HEK293 (cell line): ENCODE measurements around the gene SRP19.

Source experiments
- CTCF ChIA-PET: fragments of 350-600 bp; formaldehyde crosslinking; extraction: SDS; loops from one replicate; lab custom pipeline; 2021; ENCODE audit warnings: antibody characterized with exemption; lab: Yijun Ruan, JAX
- POLR2A ChIA-PET: fragments of 300-600 bp; formaldehyde crosslinking; extraction: SDS; loops from one replicate; lab custom pipeline; 2020; ENCODE audit warnings: antibody characterized with exemption, inconsistent platforms; lab: Yijun Ruan, JAX
- H3K27ac ChIP-seq: fragments of 200-500 bp; sonication (Bioruptor generic); 2 replicates; pipeline ENCODE4 v1.5.1; 2014; ENCODE audit warnings: low read depth, low read length, control low read depth, inconsistent platforms; ENCODE audit errors: extremely low read depth
- H3K36me3 ChIP-seq, 2 experiments: fragments of 200-500 bp in 1 of 2; sonication (Bioruptor generic) in 1 of 2; 1 replicate in 1 of 2; 2 replicates in 1 of 2; pipeline ENCODE4 v1.5.1; 2014 to 2017; ENCODE audit warnings: inconsistent platforms in 2 of 2, low read length in 2 of 2; ENCODE audit not compliant: control insufficient read depth in 2 of 2, insufficient read depth in 1 of 2
- H3K4me1 ChIP-seq: fragments of 200-500 bp; sonication (Bioruptor generic); 2 replicates; pipeline ENCODE4 v1.5.1; 2014; ENCODE audit warnings: mild to moderate bottlenecking, low read length, inconsistent platforms; ENCODE audit not compliant: control insufficient read depth, insufficient read depth
- H3K4me3 ChIP-seq: 2 replicates; pipeline ENCODE4 v1.5.1; 2011; ENCODE audit warnings: low read depth, mild to moderate bottlenecking, control low read depth, low read length, moderate library complexity
- H3K9me3 ChIP-seq: fragments of 200-500 bp; sonication (Bioruptor generic); 2 replicates; pipeline ENCODE4 v1.5.1; 2014; ENCODE audit warnings: low read depth, low read length, inconsistent platforms; ENCODE audit not compliant: control insufficient read depth, insufficient read depth
- GLIS2 ChIP-seq: fragments of 450-650 bp; formaldehyde crosslinking; IDR thresholded peaks from 2 replicates; pipeline ENCODE4 v1.5.1; 2016; ENCODE audit warnings: missing biosample characterization, missing genetic modification characterization
- KLF16 ChIP-seq: fragments of 450-650 bp; formaldehyde crosslinking; IDR thresholded peaks from 2 replicates; pipeline ENCODE4 v1.5.1; 2017; ENCODE audit warnings: missing biosample characterization, missing genetic modification characterization
- KLF7 ChIP-seq: fragments of 450-650 bp; formaldehyde crosslinking; IDR thresholded peaks from 2 replicates; pipeline ENCODE4 v1.5.1; 2016; ENCODE audit warnings: missing biosample characterization, missing genetic modification characterization, borderline replicate concordance
- REPIN1 ChIP-seq: fragments of 450-650 bp; formaldehyde crosslinking; IDR thresholded peaks from 2 replicates; pipeline ENCODE4 v1.5.1; 2017; ENCODE audit warnings: missing biosample characterization, missing genetic modification characterization, low read depth
- ZBTB8A ChIP-seq: fragments of 450-650 bp; formaldehyde crosslinking; IDR thresholded peaks from 2 replicates; pipeline ENCODE4 v1.5.1; 2016; ENCODE audit warnings: missing biosample characterization, missing genetic modification characterization
- ZFHX2 ChIP-seq: fragments of 450-650 bp; formaldehyde crosslinking; conservative IDR thresholded peaks from 2 replicates; pipeline ENCODE4 v1.5.1; 2016; ENCODE audit warnings: missing biosample characterization, missing genetic modification characterization
- ZNF114 ChIP-seq: fragments of 450-650 bp; formaldehyde crosslinking; IDR thresholded peaks from 2 replicates; pipeline ENCODE4 v1.5.0; 2017; ENCODE audit warnings: missing biosample characterization, missing genetic modification characterization
- ZNF473 ChIP-seq: fragments of 450-650 bp; formaldehyde crosslinking; IDR thresholded peaks from 2 replicates; pipeline ENCODE4 v1.5.1; 2017; ENCODE audit warnings: missing biosample characterization, missing genetic modification characterization
- ZNF660 ChIP-seq: fragments of 450-650 bp; IDR thresholded peaks from 2 replicates; pipeline ENCODE4 v1.5.1; 2018; ENCODE audit warnings: missing biosample characterization, mild to moderate bottlenecking, missing genetic modification characterization
- ZNF670 ChIP-seq: fragments of 450-650 bp; formaldehyde crosslinking; IDR thresholded peaks from 2 replicates; pipeline ENCODE4 v1.5.1; 2016; ENCODE audit warnings: missing biosample characterization, missing genetic modification characterization, low read depth
- ZNF677 ChIP-seq: fragments of 450-650 bp; IDR thresholded peaks from 2 replicates; pipeline ENCODE4 v1.5.0; 2018; ENCODE audit warnings: missing biosample characterization, mild to moderate bottlenecking, missing genetic modification characterization, moderate library complexity
- ZNF707 ChIP-seq: fragments of 450-650 bp; formaldehyde crosslinking; IDR thresholded peaks from 2 replicates; pipeline ENCODE4 v1.5.1; 2016; ENCODE audit warnings: missing biosample characterization, missing genetic modification characterization
- ZXDB ChIP-seq: fragments of 450-650 bp; formaldehyde crosslinking; IDR thresholded peaks from 2 replicates; pipeline ENCODE4 v1.5.1; 2016; ENCODE audit warnings: missing biosample characterization, missing genetic modification characterization
- TF ChIP-seq, protein P1 (sequence below): fragments of 450-650 bp; formaldehyde crosslinking; IDR thresholded peaks from 2 replicates; pipeline ENCODE4 v1.5.1; 2016; ENCODE audit warnings: missing biosample characterization, missing genetic modification characterization, borderline replicate concordance
- TF ChIP-seq, protein P2 (sequence below): fragments of 450-650 bp; formaldehyde crosslinking; IDR thresholded peaks from 2 replicates; pipeline ENCODE4 v1.5.1; 2016; ENCODE audit warnings: missing biosample characterization, missing genetic modification characterization
- TF ChIP-seq, protein P3 (sequence below): fragments of 450-650 bp; formaldehyde crosslinking; IDR thresholded peaks from 2 replicates; pipeline ENCODE4 v1.5.1; 2017; ENCODE audit warnings: missing biosample characterization, missing genetic modification characterization
- TF ChIP-seq, protein P4 (sequence below): fragments of 450-650 bp; formaldehyde crosslinking; IDR thresholded peaks from 2 replicates; pipeline ENCODE4 v1.5.1; 2016; ENCODE audit warnings: missing biosample characterization, missing genetic modification characterization
- TF ChIP-seq, protein P5 (sequence below): sonication (generic); formaldehyde crosslinking; IDR thresholded peaks from 2 replicates; pipeline ENCODE4 v1.8.1; 2022; ENCODE audit warnings: mild to moderate bottlenecking, moderate library complexity, missing genetic modification reagents
- TF ChIP-seq, protein P6 (sequence below): fragments of 450-650 bp; formaldehyde crosslinking; IDR thresholded peaks from 2 replicates; pipeline ENCODE4 v1.5.1; 2016; ENCODE audit warnings: missing biosample characterization, missing genetic modification characterization
- TF ChIP-seq, protein P7 (sequence below): fragments of 450-650 bp; formaldehyde crosslinking; IDR thresholded peaks from 2 replicates; pipeline ENCODE4 v1.5.1; 2016; ENCODE audit warnings: missing biosample characterization, missing genetic modification characterization

SRP19 gene

DNA sequence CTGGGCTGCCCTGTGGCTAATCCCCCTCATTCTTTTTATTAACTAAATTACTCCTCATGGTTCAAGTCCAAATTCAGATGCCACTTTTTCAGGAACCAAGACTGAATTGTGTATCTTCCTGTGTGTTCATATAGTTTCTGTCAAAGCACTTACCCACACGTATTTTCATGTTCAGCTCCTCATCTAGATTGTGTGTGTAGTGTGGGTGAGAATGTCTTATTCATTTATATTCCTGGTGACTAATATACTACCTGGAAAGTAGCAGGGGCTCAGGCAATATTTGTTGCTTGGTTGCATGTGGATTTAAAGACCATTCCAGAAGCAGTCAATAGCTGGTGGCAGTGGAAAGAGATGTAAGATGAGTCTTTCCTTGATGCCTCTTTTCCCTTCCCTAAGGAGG, 48.5 kb upstream of the SRP19 start:
- no peaks in the 10 kb centered on the region for H3K4me1 ChIP-seq
- no peak overlapping the region for H3K4me3 ChIP-seq
- H3K36me3 ChIP-seq: peaks cover 0 to 23% of the 10 kb centered on the region in 2 experiments; a peak in 2 of 3 replicates
- no peak for TF ChIP-seq ZNF114 (tag by site-specific recombination)
- TF ChIP-seq, protein P1, sequence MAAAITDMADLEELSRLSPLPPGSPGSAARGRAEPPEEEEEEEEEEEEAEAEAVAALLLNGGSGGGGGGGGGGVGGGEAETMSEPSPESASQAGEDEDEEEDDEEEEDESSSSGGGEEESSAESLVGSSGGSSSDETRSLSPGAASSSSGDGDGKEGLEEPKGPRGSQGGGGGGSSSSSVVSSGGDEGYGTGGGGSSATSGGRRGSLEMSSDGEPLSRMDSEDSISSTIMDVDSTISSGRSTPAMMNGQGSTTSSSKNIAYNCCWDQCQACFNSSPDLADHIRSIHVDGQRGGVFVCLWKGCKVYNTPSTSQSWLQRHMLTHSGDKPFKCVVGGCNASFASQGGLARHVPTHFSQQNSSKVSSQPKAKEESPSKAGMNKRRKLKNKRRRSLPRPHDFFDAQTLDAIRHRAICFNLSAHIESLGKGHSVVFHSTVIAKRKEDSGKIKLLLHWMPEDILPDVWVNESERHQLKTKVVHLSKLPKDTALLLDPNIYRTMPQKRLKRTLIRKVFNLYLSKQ (tag by site-specific recombination): no peak
- TF ChIP-seq, protein P2, sequence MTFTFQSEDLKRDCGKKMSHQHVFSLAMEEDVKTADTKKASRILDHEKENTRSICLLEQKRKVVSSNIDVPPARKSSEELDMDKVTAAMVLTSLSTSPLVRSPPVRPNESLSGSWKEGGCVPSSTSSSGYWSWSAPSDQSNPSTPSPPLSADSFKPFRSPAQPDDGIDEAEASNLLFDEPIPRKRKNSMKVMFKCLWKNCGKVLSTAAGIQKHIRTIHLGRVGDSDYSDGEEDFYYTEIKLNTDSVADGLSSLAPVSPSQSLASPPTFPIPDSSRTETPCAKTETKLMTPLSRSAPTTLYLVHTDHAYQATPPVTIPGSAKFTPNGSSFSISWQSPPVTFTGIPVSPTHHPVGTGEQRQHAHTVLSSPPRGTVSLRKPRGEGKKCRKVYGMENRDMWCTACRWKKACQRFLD (tag by site-specific recombination): no peak
- no peak for TF ChIP-seq ZNF707 (tag by site-specific recombination)
- no peak for TF ChIP-seq ZNF473 (tag by site-specific recombination)
- no peak for TF ChIP-seq ZNF677 (tag by site-specific recombination)
- TF ChIP-seq, protein P3, sequence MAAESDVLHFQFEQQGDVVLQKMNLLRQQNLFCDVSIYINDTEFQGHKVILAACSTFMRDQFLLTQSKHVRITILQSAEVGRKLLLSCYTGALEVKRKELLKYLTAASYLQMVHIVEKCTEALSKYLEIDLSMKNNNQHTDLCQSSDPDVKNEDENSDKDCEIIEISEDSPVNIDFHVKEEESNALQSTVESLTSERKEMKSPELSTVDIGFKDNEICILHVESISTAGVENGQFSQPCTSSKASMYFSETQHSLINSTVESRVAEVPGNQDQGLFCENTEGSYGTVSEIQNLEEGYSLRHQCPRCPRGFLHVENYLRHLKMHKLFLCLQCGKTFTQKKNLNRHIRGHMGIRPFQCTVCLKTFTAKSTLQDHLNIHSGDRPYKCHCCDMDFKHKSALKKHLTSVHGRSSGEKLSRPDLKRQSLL: no peak
- TF ChIP-seq ZNF670 (tag by site-specific recombination): no peak
- no peak for TF ChIP-seq ZNF660 (tag by site-specific recombination)
- TF ChIP-seq, protein P4, sequence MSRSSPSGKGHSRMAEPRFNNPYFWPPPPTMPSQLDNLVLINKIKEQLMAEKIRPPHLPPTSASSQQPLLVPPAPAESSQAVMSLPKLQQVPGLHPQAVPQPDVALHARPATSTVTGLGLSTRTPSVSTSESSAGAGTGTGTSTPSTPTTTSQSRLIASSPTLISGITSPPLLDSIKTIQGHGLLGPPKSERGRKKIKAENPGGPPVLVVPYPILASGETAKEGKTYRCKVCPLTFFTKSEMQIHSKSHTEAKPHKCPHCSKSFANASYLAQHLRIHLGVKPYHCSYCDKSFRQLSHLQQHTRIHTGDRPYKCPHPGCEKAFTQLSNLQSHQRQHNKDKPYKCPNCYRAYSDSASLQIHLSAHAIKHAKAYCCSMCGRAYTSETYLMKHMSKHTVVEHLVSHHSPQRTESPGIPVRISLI (tag by site-specific recombination): no peak
- TF ChIP-seq REPIN1: no peak
- TF ChIP-seq ZBTB8A: no peak
- TF ChIP-seq KLF16: no peak
- no peak for TF ChIP-seq ZXDB (tag by site-specific recombination)
- TF ChIP-seq, all 188 proteins: peak for 0
- no peak overlapping the region for H3K27ac ChIP-seq
- ChIA-PET POLR2A (no interaction called here), CTCF (no interaction called here)
- H3K9me3 ChIP-seq: no peaks in the 10 kb centered on the region

DNA sequence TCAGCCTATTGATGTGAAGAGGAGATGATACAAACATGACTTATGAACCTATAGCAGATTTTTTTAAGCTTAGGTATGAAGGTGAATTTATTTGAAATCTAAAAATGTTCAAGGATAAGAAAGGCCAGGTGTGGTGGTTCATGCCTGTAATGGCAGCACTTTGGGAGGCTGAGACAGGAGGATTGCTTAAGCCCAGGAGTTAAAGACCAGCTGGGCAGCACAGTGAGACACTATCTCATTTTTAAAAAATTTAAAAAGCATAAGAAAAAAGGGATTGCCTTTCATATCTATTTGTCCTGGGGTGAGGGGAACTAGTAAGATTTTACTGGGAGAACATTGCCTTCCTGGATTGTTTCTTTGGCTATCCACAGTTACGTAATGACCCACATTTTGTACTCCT, 40.8 kb upstream of the SRP19 start:
- CTCF ChIA-PET: interaction anchor here (0.6 kb wide), 1 partner anchor 1268 kb away, joined by 3 read pairs; no protein-coding TSS in a partner anchor
- H3K27ac ChIP-seq: no peak overlapping the region
- POLR2A ChIA-PET: no interaction called here
- TF ChIP-seq KLF7 (tag by site-specific recombination) (no peak), ZFHX2 (tag by site-specific recombination) (no peak), GLIS2 (tag by site-specific recombination) (no peak)
- TF ChIP-seq, protein P5, sequence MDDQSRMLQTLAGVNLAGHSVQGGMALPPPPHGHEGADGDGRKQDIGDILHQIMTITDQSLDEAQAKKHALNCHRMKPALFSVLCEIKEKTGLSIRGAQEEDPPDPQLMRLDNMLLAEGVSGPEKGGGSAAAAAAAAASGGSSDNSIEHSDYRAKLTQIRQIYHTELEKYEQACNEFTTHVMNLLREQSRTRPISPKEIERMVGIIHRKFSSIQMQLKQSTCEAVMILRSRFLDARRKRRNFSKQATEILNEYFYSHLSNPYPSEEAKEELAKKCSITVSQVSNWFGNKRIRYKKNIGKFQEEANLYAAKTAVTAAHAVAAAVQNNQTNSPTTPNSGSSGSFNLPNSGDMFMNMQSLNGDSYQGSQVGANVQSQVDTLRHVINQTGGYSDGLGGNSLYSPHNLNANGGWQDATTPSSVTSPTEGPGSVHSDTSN (CRISPR knock-in tag): no peak
- TF ChIP-seq, protein P6, sequence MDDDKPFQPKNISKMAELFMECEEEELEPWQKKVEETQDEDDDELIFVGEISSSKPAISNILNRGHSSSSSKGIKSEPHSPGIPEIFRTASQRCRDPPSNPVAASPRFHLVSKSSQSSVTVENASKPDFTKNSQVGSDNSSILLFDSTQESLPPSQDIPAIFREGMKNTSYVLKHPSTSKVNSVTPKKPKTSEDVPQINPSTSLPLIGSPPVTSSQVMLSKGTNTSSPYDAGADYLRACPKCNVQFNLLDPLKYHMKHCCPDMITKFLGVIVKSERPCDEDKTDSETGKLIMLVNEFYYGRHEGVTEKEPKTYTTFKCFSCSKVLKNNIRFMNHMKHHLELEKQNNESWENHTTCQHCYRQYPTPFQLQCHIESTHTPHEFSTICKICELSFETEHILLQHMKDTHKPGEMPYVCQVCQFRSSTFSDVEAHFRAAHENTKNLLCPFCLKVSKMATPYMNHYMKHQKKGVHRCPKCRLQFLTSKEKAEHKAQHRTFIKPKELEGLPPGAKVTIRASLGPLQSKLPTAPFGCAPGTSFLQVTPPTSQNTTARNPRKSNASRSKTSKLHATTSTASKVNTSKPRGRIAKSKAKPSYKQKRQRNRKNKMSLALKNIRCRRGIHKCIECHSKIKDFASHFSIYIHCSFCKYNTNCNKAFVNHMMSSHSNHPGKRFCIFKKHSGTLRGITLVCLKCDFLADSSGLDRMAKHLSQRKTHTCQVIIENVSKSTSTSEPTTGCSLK (tag by site-specific recombination): no peak
- TF ChIP-seq, protein P7, sequence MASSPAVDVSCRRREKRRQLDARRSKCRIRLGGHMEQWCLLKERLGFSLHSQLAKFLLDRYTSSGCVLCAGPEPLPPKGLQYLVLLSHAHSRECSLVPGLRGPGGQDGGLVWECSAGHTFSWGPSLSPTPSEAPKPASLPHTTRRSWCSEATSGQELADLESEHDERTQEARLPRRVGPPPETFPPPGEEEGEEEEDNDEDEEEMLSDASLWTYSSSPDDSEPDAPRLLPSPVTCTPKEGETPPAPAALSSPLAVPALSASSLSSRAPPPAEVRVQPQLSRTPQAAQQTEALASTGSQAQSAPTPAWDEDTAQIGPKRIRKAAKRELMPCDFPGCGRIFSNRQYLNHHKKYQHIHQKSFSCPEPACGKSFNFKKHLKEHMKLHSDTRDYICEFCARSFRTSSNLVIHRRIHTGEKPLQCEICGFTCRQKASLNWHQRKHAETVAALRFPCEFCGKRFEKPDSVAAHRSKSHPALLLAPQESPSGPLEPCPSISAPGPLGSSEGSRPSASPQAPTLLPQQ (tag by site-specific recombination): no peak
- no peaks in the 10 kb centered on the region for H3K4me1 ChIP-seq
- H3K36me3 ChIP-seq: peaks cover 10 to 46% of the 10 kb centered on the region in 2 experiments
- H3K9me3 ChIP-seq: no peaks in the 10 kb centered on the region
- H3K4me3 ChIP-seq: no peak overlapping the region
